Activated CD8-positive, alpha-beta memory T cell treated with anti-CD3 and anti-CD28 coated beads for 36 hours (primary cell): ENCODE measurements around the gene HDAC4. TPM values are rescaled to one million over a fixed set of nuclear protein-coding genes. Genes with fewer than 3 reads are reported as not detected.

Experiments
- CTCF ChIA-PET: fragments of 350-600 bp; sonication (Branson Sonifier 250); formaldehyde crosslinking; loops from one replicate; lab custom pipeline; 2021; ENCODE audit warnings: antibody characterized with exemption; lab: Charles Lee
- POLR2A ChIA-PET: fragments of 350-600 bp; sonication (Branson Sonifier 250); formaldehyde crosslinking; loops from one replicate; lab custom pipeline; 2021; ENCODE audit warnings: antibody characterized with exemption; lab: Charles Lee
- total RNA-seq, 2 experiments: library from RNA; stranded (reverse); gene quantifications; one replicate each; pipeline ENCODE4 v1.2.3, GENCODE V29; 2021

HDAC4 gene
- total RNA-seq, 2 experiments from 2014 or later: 19.7 to 23.5 TPM

GRCh38 chr2:239156516-239157265, 244.1 kb downstream of the HDAC4 start:
- ChIA-PET CTCF (interaction anchor here (1.1 kb wide), 1 partner anchor 110 kb away, joined by 3 read pairs; no protein-coding TSS in a partner anchor), POLR2A (no interaction called here)

- POLR2A ChIA-PET: no interaction called here
These were observed 244.9 kb downstream of the HDAC4 start for GRCh38 chr2:239155806-239156480.

GRCh38 chr2:239154971-239155805, 245.6 kb downstream of the HDAC4 start:
- ChIA-PET CTCF (no interaction called here), POLR2A (no interaction called here)

More at GRCh38 chr2:239155806-239156480, 244.9 kb downstream of the HDAC4 start:
- CTCF ChIA-PET: no interaction called here

GRCh38 chr2:239153806-239154591, 246.8 kb downstream of the HDAC4 start:
- ChIA-PET POLR2A (no interaction called here), CTCF (no interaction called here)

- POLR2A ChIA-PET: no interaction called here
- CTCF ChIA-PET: no interaction called here
These were observed 247.9 kb downstream of the HDAC4 start for GRCh38 chr2:239152916-239153305.

GRCh38 chr2:239152239-239152915, 248.4 kb downstream of the HDAC4 start:
- POLR2A ChIA-PET: no interaction called here

GRCh38 chr2:239151201-239152131, 249.4 kb downstream of the HDAC4 start:
- CTCF ChIA-PET: no interaction called here
- POLR2A ChIA-PET: no interaction called here

More at GRCh38 chr2:239152239-239152915, 248.4 kb downstream of the HDAC4 start:
- CTCF ChIA-PET: no interaction called here

- CTCF ChIA-PET: no interaction called here
- POLR2A ChIA-PET: no interaction called here
These were observed 250.5 kb downstream of the HDAC4 start for GRCh38 chr2:239150125-239151011.

GRCh38 chr2:239149501-239149900, 251.3 kb downstream of the HDAC4 start:
- CTCF ChIA-PET: no interaction called here
- POLR2A ChIA-PET: no interaction called here

- POLR2A ChIA-PET: no interaction called here
- CTCF ChIA-PET: no interaction called here
These were observed 252.2 kb downstream of the HDAC4 start for GRCh38 chr2:239148495-239149200.

GRCh38 chr2:239147376-239147775, 253.4 kb downstream of the HDAC4 start:
- CTCF ChIA-PET: no interaction called here

GRCh38 chr2:239146741-239147181, 254.1 kb downstream of the HDAC4 start:
- CTCF ChIA-PET: no interaction called here
- POLR2A ChIA-PET: no interaction called here

More at GRCh38 chr2:239147376-239147775, 253.4 kb downstream of the HDAC4 start:
- POLR2A ChIA-PET: no interaction called here

- ChIA-PET CTCF (no interaction called here), POLR2A (no interaction called here)
These were observed 254.7 kb downstream of the HDAC4 start for GRCh38 chr2:239146011-239146641.

- POLR2A ChIA-PET: no interaction called here
- CTCF ChIA-PET: no interaction called here
These were observed 255.2 kb downstream of the HDAC4 start for GRCh38 chr2:239145601-239146000.

- ChIA-PET CTCF (interaction anchor here (1.1 to 1.3 kb wide), 2 partner anchors 123 to 242 kb away, joined by 3 read pairs; no protein-coding TSS in a partner anchor), POLR2A (no interaction called here)
These were observed 255.7 kb downstream of the HDAC4 start for GRCh38 chr2:239145106-239145505.
